ENCODE data around the gene PDE8A.

PDE8A gene

DNA sequence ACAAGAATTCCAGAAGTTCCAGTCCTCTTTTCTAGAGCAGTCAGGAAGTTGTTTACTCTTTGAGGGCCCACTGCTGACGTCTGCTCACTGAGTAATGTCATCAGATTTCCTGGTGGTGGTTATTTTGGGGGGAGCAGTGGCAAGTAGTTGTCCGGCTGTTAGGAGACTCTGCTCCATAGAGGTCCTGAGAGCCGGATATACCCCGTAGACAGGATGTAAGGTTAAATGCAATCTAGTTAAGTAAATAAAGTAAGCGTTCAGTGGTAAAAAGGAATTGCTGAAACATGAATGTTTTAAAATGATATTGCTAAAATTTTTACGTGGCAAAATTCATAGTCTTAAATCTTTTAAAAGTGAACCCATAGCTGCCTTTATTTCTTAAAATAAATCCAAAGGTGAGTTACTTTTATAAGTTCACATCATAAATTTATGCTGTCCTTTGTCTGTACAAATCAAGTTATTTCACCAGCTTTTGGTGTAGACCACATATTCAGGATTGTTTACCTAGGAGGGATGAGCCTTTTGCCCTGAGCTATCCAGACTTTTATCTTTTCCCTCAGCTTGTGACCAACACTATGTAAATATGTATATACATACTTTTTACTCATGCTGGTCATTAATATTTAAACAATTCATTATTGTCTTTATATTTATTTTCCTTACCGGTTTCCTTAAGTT is 65.8 kb downstream of the PDE8A start:
- Histone ChIP-seq H3K9me3 (ENCODE audit: low read length) (no peaks in the 10 kb centered on the region), H3K27me3 (ENCODE audit: control insufficient read depth in 1 of 2, insufficient read depth in 2 of 2, low read length in 2 of 2) (no peaks in the 10 kb centered on the region), H3K9ac (ENCODE audit: low read length) (no peak overlapping the region), H3K4me3 (ENCODE audit: low read depth in 1 of 2, low read length in 2 of 2) (no peak overlapping the region), H3K4me1 (ENCODE audit: insufficient read depth, low read length) (peaks cover 9% of the 10 kb centered on the region), H3K36me3 (ENCODE audit: insufficient read depth, low read length) (no peaks in the 10 kb centered on the region), H3K27ac (ENCODE audit: low read depth, low read length) (no peak overlapping the region)

DNA sequence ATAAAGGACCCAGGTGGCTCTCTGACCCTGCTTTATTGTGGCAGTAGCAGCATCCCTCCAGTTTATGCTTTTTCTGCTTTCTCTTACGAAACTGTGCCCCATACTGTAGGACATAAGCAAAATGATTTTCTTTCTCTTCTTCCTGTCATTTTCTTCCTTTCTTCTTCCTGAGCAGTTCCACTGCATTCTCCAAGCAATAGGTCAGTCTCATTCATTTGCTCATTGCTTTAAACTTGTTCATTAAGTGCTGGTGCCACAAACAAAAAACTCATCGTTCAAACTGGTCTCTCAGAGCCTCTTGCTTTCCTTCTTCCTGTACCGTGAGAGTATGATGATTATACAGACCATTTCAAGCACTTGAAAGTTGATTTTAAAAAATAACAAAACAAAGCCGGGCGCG is 66.8 kb downstream of the PDE8A start:
- Histone ChIP-seq H3K9ac (ENCODE audit: low read length) (no peak overlapping the region), H3K4me3 (ENCODE audit: low read depth in 1 of 2, low read length in 2 of 2) (no peak overlapping the region), H3K9me3 (ENCODE audit: low read length) (no peaks in the 10 kb centered on the region), H3K36me3 (ENCODE audit: insufficient read depth, low read length) (no peaks in the 10 kb centered on the region), H3K27ac (ENCODE audit: low read depth, low read length) (no peak overlapping the region), H3K4me1 (ENCODE audit: insufficient read depth, low read length) (peaks cover 9% of the 10 kb centered on the region), H3K27me3 (ENCODE audit: control insufficient read depth in 1 of 2, insufficient read depth in 2 of 2, low read length in 2 of 2) (no peaks in the 10 kb centered on the region)

DNA sequence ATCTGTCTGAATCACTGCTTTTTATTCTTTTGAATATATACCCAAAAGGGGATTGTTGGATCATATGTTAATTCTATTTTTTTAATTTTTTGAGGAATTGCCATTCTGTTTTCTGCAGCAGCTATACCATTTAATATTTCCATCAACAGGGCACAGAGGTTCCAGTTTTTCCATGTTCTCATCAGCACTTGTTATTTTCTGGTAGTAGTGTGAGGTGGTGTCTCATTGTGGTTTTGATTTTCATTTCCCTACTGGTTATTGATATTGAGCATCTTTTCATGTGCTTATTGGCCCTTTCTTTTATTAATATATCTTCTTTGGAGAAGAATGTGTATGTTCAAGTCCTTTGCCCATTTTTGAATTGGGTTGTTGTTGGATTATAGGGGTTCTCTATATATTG is 68.1 kb downstream of the PDE8A start:
- Histone ChIP-seq H3K36me3 (ENCODE audit: insufficient read depth, low read length) (no peaks in the 10 kb centered on the region), H3K9ac (ENCODE audit: low read length) (no peak overlapping the region), H3K4me3 (ENCODE audit: low read depth in 1 of 2, low read length in 2 of 2) (no peak overlapping the region), H3K27ac (ENCODE audit: low read depth, low read length) (no peak overlapping the region), H3K27me3 (ENCODE audit: control insufficient read depth in 1 of 2, insufficient read depth in 2 of 2, low read length in 2 of 2) (no peaks in the 10 kb centered on the region), H3K4me1 (ENCODE audit: insufficient read depth, low read length) (peaks cover 9% of the 10 kb centered on the region), H3K9me3 (ENCODE audit: low read length) (no peaks in the 10 kb centered on the region)

DNA sequence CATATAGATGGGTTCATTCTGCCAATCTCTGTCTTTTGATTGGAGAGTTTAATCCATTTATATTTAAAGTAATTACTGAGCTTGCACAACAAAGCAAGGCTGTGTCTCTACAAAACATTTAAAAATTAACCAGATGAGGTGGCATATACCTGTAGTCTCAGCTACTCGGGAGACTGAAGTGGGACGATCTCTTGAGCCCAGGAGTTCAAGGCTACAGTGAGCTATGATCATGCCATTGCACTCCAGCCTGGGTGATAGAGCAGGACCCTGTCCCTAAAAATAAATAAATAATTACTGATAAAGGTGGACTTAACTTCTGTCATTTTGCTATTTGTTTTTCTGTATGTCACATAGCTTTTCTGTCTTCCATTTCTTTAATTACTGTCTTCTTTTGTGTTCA is 78.1 kb downstream of the PDE8A start:
- no peaks in the 10 kb centered on the region for H3K36me3 ChIP-seq (ENCODE audit: insufficient read depth, low read length)
- H3K27ac ChIP-seq (ENCODE audit: low read depth, low read length), result no peak overlapping the region
- H3K9ac ChIP-seq (ENCODE audit: low read length), result no peak overlapping the region
- no peaks in the 10 kb centered on the region for H3K4me1 ChIP-seq (ENCODE audit: insufficient read depth, low read length)
- no peaks in the 10 kb centered on the region for H3K27me3 ChIP-seq (ENCODE audit: control insufficient read depth in 1 of 2, insufficient read depth in 2 of 2, low read length in 2 of 2)
- H3K4me3 ChIP-seq (ENCODE audit: low read depth in 1 of 2, low read length in 2 of 2), result no peak overlapping the region
- no peaks in the 10 kb centered on the region for H3K9me3 ChIP-seq (ENCODE audit: low read length)

DNA sequence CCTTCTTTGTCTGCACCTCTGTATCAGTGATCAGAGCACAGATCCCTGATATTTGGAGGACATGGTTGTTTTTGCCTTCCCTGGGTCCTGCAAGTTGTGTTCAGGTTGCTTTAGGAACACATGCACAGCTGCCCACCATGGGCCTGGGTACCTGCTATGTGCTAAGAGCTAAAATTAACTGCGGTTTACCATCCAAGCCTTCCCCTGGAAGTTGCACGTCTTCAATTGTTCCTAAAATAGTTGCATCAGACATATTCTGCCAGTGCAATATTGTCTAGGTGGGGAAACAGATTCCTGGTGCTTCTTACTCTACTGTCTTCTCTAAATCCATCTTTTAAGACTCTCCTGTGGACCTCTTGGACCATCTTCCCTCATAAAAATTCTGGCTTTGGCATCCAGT is 80.9 kb downstream of the PDE8A start:
- Histone ChIP-seq H3K9ac (ENCODE audit: low read length) (no peak overlapping the region), H3K4me3 (ENCODE audit: low read depth in 1 of 2, low read length in 2 of 2) (no peak overlapping the region), H3K27me3 (ENCODE audit: control insufficient read depth in 1 of 2, insufficient read depth in 2 of 2, low read length in 2 of 2) (no peaks in the 10 kb centered on the region), H3K36me3 (ENCODE audit: insufficient read depth, low read length) (no peaks in the 10 kb centered on the region), H3K27ac (ENCODE audit: low read depth, low read length) (no peak overlapping the region), H3K4me1 (ENCODE audit: insufficient read depth, low read length) (no peaks in the 10 kb centered on the region), H3K9me3 (ENCODE audit: low read length) (no peaks in the 10 kb centered on the region)

DNA sequence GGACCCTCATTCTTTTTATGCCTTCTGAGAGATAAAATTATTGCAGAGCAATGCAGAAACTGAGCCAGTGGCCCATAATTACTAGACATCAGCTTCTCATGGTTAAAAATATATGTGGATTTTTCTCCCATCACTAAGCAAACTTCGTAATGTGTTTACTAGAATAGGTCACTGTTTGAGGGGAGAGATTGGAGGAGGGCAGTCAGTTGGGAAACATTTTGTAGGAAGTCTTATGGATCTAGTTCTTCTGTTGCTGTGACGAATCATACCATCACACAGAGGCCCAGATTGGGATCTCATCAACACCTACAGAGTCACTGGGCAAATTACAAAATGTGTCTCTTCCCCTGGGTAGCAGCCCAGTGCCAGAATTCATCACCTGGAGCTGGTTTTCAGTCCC is 81.4 kb downstream of the PDE8A start:
- H3K4me1 ChIP-seq (ENCODE audit: insufficient read depth, low read length), result no peaks in the 10 kb centered on the region
- H3K9ac ChIP-seq (ENCODE audit: low read length), result no peak overlapping the region
- no peaks in the 10 kb centered on the region for H3K27me3 ChIP-seq (ENCODE audit: control insufficient read depth in 1 of 2, insufficient read depth in 2 of 2, low read length in 2 of 2)
- H3K27ac ChIP-seq (ENCODE audit: low read depth, low read length), result no peak overlapping the region
- no peaks in the 10 kb centered on the region for H3K36me3 ChIP-seq (ENCODE audit: insufficient read depth, low read length)
- H3K4me3 ChIP-seq (ENCODE audit: low read depth in 1 of 2, low read length in 2 of 2), result no peak overlapping the region
- no peaks in the 10 kb centered on the region for H3K9me3 ChIP-seq (ENCODE audit: low read length)

DNA sequence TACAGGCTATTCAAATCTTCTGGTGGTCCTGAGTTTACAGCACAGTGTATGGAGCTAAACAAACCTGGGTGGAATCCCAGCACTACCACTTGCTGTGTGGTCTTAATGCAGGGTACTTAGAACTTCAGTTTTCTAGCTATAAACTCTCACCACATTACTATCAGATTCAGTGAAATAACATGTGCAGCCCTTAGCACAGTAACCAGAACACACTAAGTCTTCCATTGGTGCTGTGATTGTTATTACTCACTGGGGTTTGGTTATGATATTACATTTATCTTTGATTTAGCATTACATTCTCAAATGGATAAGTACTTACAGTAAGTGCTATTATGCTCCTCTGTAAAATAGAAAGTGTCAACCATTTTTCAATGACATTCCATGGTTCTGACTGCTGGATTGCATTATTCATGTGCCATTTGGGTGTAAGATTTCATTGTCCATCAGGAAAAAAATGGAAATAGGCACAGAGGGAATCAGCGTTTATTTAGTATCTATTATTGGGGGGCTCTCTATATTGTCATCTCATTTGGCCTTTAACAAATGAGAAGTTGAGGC is 81.9 kb downstream of the PDE8A start:
- no peak overlapping the region for H3K9ac ChIP-seq (ENCODE audit: low read length)
- no peak overlapping the region for H3K27ac ChIP-seq (ENCODE audit: low read depth, low read length)
- no peaks in the 10 kb centered on the region for H3K36me3 ChIP-seq (ENCODE audit: insufficient read depth, low read length)
- no peak overlapping the region for H3K4me3 ChIP-seq (ENCODE audit: low read depth in 1 of 2, low read length in 2 of 2)
- no peaks in the 10 kb centered on the region for H3K9me3 ChIP-seq (ENCODE audit: low read length)
- H3K27me3 ChIP-seq (ENCODE audit: control insufficient read depth in 1 of 2, insufficient read depth in 2 of 2, low read length in 2 of 2), result no peaks in the 10 kb centered on the region
- no peaks in the 10 kb centered on the region for H3K4me1 ChIP-seq (ENCODE audit: insufficient read depth, low read length)

DNA sequence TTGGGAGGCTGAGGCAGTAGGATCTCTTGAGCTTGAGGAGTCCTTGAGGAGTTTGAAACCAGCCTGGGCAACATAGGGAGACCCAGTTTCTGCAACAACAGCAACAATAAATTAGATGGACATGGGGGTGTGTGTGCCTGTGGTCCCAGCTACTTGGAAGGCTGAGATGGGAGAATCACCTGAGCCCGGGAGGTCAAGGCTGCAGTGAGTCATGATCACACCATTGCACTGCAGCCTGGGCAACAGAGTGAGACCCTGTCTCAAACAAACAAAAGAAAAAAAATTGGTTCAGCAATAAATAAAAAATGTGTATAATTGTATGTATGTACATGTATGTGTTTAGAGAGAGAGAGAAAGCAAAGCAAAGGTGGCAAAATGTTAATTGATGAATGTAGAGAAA is 83.1 kb downstream of the PDE8A start:
- Histone ChIP-seq H3K4me3 (ENCODE audit: low read depth in 1 of 2, low read length in 2 of 2) (no peak overlapping the region), H3K9me3 (ENCODE audit: low read length) (no peaks in the 10 kb centered on the region), H3K27ac (ENCODE audit: low read depth, low read length) (no peak overlapping the region), H3K4me1 (ENCODE audit: insufficient read depth, low read length) (no peaks in the 10 kb centered on the region), H3K36me3 (ENCODE audit: insufficient read depth, low read length) (no peaks in the 10 kb centered on the region), H3K27me3 (ENCODE audit: control insufficient read depth in 1 of 2, insufficient read depth in 2 of 2, low read length in 2 of 2) (no peaks in the 10 kb centered on the region), H3K9ac (ENCODE audit: low read length) (no peak overlapping the region)

DNA sequence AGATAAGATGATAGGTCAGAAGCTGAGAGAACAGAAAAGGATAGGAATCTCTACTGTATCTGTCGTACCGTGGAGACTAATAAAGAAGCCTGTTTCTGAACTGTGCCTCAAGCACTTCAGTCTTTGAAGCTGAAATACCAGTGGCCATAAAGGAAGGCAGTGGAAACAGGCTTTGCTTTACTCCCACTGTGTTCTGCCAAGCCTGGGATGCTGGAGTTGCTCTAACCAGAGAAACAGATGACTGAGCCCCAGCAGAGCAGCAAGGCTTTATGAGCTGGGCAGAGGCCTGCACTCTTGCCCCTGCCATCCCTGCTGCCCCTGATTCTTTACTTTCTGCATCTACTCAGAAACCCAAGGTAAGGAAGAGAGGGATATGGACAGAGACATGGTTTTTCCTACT is 89.4 kb downstream of the PDE8A start:
- no peak overlapping the region for H3K27ac ChIP-seq (ENCODE audit: low read depth, low read length)
- no peak overlapping the region for H3K9ac ChIP-seq (ENCODE audit: low read length)
- H3K4me3 ChIP-seq (ENCODE audit: low read depth in 1 of 2, low read length in 2 of 2), result no peak overlapping the region
- no peaks in the 10 kb centered on the region for H3K9me3 ChIP-seq (ENCODE audit: low read length)
- peaks cover 13% of the 10 kb centered on the region for H3K36me3 ChIP-seq (ENCODE audit: insufficient read depth, low read length)
- H3K4me1 ChIP-seq (ENCODE audit: insufficient read depth, low read length), result no peaks in the 10 kb centered on the region
- H3K27me3 ChIP-seq (ENCODE audit: control insufficient read depth in 1 of 2, insufficient read depth in 2 of 2, low read length in 2 of 2), result no peaks in the 10 kb centered on the region

DNA sequence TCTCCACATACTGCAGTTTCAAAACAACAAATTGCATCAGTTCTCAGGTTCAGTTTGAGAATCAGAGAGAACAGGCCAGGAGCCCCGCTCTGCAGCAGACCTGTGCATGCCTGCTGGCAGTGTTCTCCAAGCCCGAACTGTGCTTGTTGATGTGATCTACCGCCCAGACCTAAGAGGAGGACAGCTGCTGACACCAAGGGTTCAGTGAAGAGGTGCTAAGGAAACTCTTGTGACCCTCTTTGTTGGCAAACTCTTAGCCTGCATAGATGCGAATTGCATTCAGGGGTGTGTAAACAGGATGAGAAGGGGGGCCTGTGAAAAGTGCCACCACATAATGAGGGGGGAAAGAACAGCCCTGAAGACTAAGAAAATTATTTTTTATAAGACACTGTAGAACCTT is 89.8 kb downstream of the PDE8A start:
- Histone ChIP-seq H3K36me3 (ENCODE audit: insufficient read depth, low read length) (peaks cover 13% of the 10 kb centered on the region), H3K27me3 (ENCODE audit: control insufficient read depth in 1 of 2, insufficient read depth in 2 of 2, low read length in 2 of 2) (no peaks in the 10 kb centered on the region), H3K4me1 (ENCODE audit: insufficient read depth, low read length) (no peaks in the 10 kb centered on the region), H3K9me3 (ENCODE audit: low read length) (no peaks in the 10 kb centered on the region), H3K9ac (ENCODE audit: low read length) (no peak overlapping the region), H3K4me3 (ENCODE audit: low read depth in 1 of 2, low read length in 2 of 2) (no peak overlapping the region), H3K27ac (ENCODE audit: low read depth, low read length) (no peak overlapping the region)

DNA sequence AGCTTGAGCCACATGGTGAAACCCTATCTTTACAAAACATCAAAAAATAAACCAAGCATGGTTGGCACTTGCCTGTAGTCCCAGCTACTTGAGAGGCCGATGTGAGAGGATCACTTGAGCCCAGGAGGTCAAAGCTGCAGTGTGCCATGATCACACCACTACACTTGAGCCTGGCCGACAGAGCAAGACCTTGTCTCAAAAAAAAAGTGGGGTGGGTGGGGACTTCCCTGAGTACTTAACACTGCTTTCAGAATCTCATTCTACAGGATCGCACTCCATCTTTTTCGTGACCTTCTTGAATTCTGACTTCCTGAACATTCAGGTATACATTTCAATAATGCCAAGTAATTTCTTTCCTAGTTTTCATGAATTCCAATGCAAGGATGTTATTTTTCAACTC is 91.3 kb downstream of the PDE8A start:
- no peak overlapping the region for H3K9ac ChIP-seq (ENCODE audit: low read length)
- no peak overlapping the region for H3K4me3 ChIP-seq (ENCODE audit: low read depth in 1 of 2, low read length in 2 of 2)
- H3K36me3 ChIP-seq (ENCODE audit: insufficient read depth, low read length), result peaks cover 13% of the 10 kb centered on the region
- no peak overlapping the region for H3K27ac ChIP-seq (ENCODE audit: low read depth, low read length)
- no peaks in the 10 kb centered on the region for H3K4me1 ChIP-seq (ENCODE audit: insufficient read depth, low read length)
- H3K27me3 ChIP-seq (ENCODE audit: control insufficient read depth in 1 of 2, insufficient read depth in 2 of 2, low read length in 2 of 2), result no peaks in the 10 kb centered on the region
- H3K9me3 ChIP-seq (ENCODE audit: low read length), result no peaks in the 10 kb centered on the region

DNA sequence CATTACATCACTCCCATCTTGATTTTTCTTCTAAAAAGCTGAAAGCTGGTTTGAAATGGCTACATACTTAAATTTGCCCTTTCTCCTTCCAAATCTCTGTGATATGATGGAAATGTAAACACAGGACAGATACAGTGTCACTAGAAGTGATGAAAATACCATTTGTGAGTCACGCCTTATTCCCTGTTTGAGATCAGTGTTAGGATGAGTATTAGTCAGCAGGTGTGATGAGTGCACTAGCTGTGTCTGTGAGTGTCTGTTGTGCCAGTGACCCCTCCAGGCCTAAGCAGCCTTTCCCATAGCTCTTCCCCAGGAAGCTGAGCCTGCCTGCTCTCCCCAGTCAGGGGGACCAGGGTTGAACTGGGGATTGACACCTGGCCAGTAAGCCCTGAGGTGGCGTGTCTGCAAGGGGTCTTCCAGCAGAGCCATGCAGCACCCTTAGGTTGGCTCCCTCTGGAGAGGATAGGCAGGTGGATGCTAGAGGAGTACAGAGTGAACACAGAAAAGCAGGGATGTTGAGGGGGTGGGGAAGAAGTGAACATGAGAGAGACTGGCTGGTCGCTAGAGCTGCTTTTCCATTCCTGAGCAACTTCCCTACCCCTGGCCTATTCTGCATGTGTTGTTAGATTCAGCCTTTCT is 92.0 kb downstream of the PDE8A start:
- peaks cover 13% of the 10 kb centered on the region for H3K36me3 ChIP-seq (ENCODE audit: insufficient read depth, low read length)
- no peaks in the 10 kb centered on the region for H3K4me1 ChIP-seq (ENCODE audit: insufficient read depth, low read length)

More for the DNA sequence above, 92.0 kb downstream of the PDE8A start:
- H3K27me3 ChIP-seq (ENCODE audit: control insufficient read depth in 1 of 2, insufficient read depth in 2 of 2, low read length in 2 of 2), result no peaks in the 10 kb centered on the region
- no peaks in the 10 kb centered on the region for H3K9me3 ChIP-seq (ENCODE audit: low read length)
- H3K27ac ChIP-seq (ENCODE audit: low read depth, low read length), result no peak overlapping the region
- H3K9ac ChIP-seq (ENCODE audit: low read length), result no peak overlapping the region
- no peak overlapping the region for H3K4me3 ChIP-seq (ENCODE audit: low read depth in 1 of 2, low read length in 2 of 2)
